Endometrial microvascular endothelial cells (primary cell): ENCODE data around the gene SH3BP4. TPM values are rescaled to one million over a fixed set of nuclear protein-coding genes. Genes with fewer than 3 reads are reported as not detected.

Experiments used
- in situ Hi-C: cut with HindIII; loops from 2 replicates; pipeline ENCODE4 v1.10.0; 2017; ENCODE audit warnings: low sequenced_read_pairs, low pct_unique_long_range_greater_than_20kb; ENCODE audit errors: inconsistent ontology term
- total RNA-seq: library from RNA; depleted of rRNA; stranded (reverse); fragments of >200 nt; gene quantifications from one replicate; pipeline ENCODE4 v1.2.3, GENCODE V29; 2015; ENCODE audit errors: inconsistent ontology term

The SH3BP4 gene
- total RNA-seq, 1 donor from 2014 or later: 44.5 TPM

DNA sequence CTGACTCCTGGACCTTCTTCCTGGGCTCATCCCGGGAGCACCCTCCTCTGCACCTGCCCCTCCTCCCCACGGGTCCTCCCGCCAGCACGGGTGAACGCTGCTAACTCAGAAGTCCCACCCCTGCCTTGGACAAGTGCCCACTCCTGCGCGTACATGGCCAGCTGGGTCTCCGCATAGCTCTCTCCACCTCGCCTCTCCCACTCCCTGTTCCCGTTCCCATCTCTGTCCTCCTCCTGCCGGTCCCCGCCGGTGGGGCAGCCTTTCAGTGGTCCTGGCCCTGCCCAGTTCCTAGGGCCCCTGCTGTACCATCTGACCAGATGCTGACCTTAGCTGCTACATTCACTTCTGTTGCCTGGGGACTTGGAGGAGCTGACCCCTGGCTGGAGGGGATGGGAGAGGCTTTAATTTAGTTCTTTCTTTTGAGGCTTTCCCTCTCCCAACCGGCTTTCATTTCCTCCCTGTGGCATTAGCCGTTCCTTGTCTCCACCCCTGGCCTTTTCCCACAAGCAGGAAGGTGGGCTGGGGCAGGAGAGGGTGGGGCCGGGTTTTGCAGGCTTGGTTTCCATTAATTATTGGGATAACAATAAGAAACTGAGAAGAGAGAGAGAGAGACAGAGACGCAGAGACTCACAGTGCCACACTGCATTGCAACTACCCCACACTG is 136.1 kb downstream of the SH3BP4 start:
- in situ Hi-C loops: no loop called here

DNA sequence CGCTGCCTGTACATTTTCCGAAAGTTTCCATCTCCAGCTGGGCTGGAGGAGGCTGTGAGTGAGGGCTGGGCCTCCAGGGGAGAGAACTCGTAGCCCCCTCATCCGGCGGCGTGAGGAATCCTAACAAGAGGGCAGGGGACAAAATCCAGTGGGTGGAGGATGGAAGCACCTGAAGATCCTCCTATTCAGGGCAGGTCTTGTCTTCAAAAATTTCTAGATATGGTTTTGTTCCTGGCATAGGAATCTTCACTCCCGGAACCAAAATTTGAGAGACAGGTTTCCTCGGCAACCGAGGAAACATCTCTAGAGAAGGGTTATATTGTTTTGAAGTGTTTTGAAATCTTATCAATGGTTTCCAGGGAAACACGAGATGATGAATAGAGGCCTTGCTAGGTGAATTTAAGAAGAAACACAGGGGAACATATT is 136.7 kb downstream of the SH3BP4 start:
- in situ Hi-C loops: no loop called here

DNA sequence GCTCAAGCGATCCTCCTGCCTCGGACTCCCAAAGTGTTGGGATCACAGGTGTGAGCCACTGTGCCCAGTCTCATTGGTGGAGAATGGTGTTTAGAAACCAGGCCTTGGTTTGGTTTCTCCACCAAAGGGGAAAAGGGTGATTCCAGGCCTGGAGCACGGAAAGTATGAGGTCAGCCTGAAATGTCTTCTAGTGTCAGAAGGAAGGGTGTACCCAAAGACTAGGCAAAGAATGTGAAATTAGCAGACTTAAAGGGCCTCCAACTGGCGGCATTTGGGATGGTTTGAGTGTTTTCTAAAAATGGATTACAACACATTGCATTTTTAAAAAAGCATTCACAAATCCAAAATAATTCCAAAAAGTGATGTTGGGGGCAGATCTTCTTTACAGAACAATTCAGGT is 139.6 kb downstream of the SH3BP4 start:
- in situ Hi-C loops: no loop called here

DNA sequence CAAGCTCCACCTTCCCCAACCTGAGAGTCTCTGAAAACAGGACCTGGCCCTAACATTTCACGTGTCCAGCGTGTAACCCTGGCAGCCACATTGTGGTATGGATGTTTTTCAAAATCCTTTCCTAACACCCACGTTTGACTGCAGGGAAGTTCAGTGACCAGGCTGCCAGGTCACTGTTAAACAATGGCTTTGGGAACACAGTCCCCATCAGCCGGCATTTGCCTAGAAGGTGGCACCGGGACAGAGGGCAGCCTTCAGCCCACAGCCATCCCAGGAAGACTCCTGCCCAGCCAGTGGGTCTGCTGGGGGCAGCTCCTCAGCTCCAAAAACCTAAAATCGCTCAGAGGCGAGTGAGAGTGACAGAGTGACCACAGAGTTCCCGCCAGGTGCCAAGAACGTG is 140.2 kb downstream of the SH3BP4 start:
- in situ Hi-C loops: no loop called here

DNA sequence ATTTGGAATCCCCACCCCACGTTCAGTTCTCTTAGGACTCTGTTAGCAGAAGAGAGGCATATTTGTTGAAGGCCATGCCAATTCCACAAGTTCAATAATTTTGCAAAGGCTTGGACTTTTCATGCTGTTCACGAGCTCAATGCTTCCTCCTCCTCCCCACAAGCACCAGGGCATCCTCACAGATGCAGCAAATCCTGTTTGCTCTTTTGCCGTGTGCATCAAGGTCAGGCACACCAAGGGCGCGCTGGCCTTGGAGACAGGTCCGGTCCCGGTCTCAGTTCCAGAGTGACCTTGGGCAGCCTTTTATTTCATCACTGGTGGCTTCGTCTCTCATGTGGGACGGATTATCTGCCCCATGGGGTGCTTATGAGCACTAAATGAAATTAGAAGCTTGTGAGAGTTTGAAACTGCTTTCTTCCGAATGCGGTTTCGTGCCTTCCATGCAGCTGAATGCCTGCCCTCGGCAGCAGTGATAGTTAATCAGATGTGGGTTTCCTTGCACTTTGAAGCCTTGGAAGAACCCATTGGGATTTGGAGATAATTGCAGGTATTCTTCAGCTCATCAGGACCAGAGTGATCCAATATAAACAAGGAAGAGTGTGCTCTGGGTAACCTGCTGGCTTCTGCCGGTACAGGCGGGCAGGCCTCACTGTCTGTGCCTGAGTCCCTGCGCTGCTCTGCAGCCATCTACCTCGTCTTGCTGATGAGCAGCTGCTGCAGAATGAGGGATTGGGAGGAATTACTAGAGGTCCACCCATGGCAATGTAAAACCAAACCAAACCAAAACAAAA is 140.8 kb downstream of the SH3BP4 start:
- in situ Hi-C loops: no loop called here

DNA sequence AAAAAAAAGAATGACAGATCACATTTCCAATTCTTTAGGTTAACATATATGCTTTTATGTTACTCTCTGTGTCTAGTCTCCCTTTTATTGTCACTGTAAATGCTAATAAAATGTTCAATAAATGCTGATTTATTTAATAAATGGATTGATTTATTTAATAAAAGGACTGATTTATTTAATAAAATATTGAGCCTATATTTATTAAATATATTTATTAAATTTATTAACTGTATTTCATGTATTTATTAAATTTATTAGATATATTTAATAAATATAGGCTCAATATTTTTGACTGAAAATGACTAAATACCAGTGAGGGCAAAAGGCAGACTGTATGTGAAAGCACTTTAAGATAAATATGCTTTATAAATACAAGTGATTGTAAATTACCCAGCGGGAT is 142.6 kb downstream of the SH3BP4 start:
- in situ Hi-C loops: no loop called here

DNA sequence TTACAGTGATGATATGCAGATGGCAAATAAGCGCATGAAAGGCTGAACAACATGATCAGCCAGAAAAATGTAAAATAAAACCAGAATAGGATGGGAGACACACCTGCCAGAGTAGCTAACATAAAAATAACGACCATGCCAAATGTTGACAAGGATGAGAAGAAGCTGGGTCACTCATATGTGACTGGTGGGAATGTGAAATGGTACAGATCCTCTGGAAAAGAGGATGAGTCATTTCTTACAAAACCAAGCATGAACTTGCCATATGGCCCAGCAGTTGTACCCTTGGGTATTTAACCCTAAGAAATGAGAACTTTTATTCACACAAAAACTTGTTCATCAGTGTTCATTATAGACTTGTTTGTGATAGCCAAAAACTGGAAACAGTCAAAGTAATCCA is 143.8 kb downstream of the SH3BP4 start:
- in situ Hi-C loops: no loop called here

DNA sequence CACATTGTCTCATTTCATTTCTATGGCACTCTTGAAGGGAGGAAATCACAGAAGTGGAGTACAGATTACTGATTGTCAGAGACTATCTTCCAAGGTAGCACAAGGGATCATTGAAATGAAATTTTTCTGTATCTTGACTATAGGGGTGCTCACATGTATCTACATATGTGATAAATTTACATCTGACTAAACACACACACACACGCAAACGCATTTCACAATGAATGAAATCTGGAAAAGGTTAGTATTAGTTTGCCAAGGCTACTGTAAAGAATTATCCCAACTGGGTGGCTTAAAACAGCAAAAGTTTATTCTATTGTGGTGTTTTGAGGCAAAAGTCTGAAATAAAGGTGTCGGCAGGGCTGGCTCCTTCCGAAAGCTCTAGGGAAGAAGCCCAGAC is 144.6 kb downstream of the SH3BP4 start:
- in situ Hi-C loops: no loop called here

DNA sequence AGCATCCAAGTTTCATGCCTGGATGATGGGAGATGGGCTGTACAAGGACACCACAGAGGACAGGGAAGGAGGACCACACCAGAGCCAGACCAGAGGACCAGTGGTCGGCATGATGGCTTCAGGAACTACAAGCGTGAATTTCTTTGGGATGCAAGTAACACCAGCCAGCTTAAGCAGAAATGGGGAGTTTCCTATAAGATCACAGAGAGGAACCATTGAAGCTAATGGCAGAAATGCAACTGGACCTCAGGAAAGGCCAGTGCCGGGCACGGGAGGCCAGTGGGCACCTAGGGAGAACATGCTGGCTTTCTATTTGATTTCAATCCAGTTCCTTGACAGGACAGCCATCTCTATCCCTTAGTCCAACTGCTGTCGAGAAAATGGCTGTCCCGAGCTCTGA is 145.4 kb downstream of the SH3BP4 start:
- in situ Hi-C loops: no loop called here

DNA sequence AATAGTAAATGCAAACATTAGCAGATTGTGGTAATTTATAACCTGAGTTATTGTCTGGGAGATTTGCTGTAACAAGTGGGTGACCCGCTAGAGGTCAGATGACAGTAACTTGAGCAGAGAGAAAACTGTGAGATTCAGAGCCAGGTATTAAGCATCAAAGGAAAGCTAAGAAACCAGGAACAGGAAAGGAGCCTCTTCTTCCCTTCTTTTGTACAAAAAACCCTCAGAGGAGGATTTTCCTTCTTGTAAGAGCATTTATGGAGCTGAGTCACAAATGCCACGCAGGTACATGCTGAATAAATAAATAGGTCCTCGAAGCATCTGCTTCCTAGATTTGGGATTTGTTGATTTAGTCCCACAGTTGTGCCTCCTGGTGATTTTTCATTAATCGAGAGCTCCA is 146.5 kb downstream of the SH3BP4 start:
- in situ Hi-C loops: no loop called here

DNA sequence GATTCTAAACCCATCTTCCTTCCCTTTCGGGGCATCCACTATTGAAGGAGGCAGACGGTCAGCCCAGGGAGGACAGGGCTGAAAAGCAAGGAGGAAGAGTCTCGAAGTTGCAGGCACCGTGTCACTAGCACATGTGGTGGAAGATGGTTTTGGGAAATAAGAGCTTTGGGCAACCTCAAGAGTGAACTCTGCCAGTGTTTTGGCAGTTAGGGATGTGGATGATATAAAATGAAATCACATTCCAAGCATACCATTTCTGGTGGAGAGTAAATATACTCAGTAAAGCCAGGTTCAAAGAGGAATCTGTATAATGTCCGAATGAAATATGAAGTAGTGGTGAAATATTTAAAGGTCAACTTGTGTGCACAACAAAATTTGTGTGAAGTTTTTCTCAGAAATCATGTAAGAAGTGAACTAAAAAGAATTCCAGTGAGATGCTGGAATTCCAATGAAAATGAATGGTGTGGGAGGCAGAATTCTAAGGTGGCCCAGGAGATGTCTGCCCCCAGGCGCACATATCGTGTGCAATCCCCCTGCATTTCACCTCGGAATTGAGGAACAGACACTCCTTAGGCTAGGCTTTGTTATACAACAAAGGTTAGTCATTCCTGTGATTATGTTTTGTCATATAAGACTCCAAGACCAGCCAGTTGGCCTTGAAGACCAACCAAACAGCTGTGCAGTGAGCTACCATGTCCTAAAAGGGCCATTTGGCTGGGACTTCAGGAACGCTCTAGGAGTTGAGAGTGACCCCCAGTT is 147.1 kb downstream of the SH3BP4 start:
- in situ Hi-C loops: no loop called here

DNA sequence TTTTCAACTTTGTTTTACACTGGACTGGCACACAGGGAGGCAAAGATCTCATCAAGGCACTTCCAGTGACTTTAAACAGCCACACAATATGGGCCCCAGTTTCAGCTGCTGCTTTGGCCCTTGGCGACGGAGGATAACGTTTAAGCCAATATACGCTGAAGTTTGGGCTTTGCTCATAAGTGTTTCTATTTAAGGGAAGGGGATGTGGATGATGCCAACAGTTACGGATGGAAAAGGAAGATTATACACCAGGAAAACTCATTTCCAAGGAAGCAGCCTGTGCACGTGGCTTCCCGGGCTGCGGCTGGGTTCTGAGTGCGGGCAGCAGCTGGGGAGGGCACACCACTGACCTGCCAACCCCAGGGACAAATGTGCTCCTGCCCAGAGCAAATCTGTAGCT is 151.1 kb downstream of the SH3BP4 start:
- in situ Hi-C loops: loop anchor here (25.0 kb wide), 1 partner anchor 516 kb away; no protein-coding TSS in a partner anchor
